K562 (cell line): Measurements from ENCODE around the gene OTOA. TPM values are rescaled to one million over a fixed set of nuclear protein-coding genes. Genes with fewer than 3 reads are reported as not detected.

Source experiments
- ATAC-seq: fragments of 200-7000 bp; cut with Tn5 transposase; 3 replicates; pipeline ENCODE4 v1.9.1; 2020; ENCODE audit warnings: moderate library complexity
- BruUV-seq: library from RNA; stranded (reverse); fragments of 400-500 nt; replicated peaks from 2 replicates; lab custom pipeline; 2021; lab: Mats Ljungman, UMichigan
- CTCF ChIA-PET: fragments of 300-600 bp; formaldehyde crosslinking; extraction: SDS; loops from one replicate; lab custom pipeline; 2021; ENCODE audit warnings: low intra/inter-chr PET ratio; lab: Yijun Ruan, JAX
- POLR2A ChIA-PET: fragments of 300-600, 350-650 bp; sonication (Branson Sonifier 250); formaldehyde crosslinking; extraction: SDS; loops from one replicate; lab custom pipeline; 2021; ENCODE audit warnings: antibody characterized with exemption, inconsistent platforms; lab: Yijun Ruan, JAX
- DNase-seq, 4 experiments: peaks; one replicate each; pipeline versions ENCODE4 v3.0.0 to v3.0.0-alpha.2; 2011 to 2018; ENCODE audit warnings: low spot score in 3 of 4, mixed read lengths in 3 of 4; ENCODE audit errors: extremely low read depth in 1 of 4
- FAIRE-seq: peaks from 2 replicates; lab custom pipeline; 2011; peaks lifted over from hg19 to GRCh38; lab: Jason Lieb, UNC
- H2AFZ ChIP-seq: 2 replicates; pipeline ENCODE4 v1.6.0; 2011; ENCODE audit warnings: low read depth, low read length, control low read depth, inconsistent platforms
- H3K27ac ChIP-seq: fragments of 200-600 bp; 3 replicates; pipeline ENCODE4 v1.8.0; 2011; ENCODE audit warnings: low read depth, mild to moderate bottlenecking, control low read depth, inconsistent platforms, low read length, moderate library complexity, mixed read lengths; ENCODE audit errors: extremely low read depth
- H3K27me3 ChIP-seq, 2 experiments: fragments of 300-600 bp in 1 of 2; 2 replicates in 1 of 2; 3 replicates in 1 of 2; pipeline versions ENCODE4 v1.6.0 to v1.8.0; 2011; ENCODE audit warnings: inconsistent platforms in 2 of 2, low read length in 2 of 2, mild to moderate bottlenecking in 1 of 2, mixed read lengths in 1 of 2, moderate library complexity in 1 of 2; ENCODE audit not compliant: control insufficient read depth in 2 of 2, insufficient read depth in 2 of 2
- H3K36me3 ChIP-seq: fragments of 300-600 bp; 3 replicates; pipeline ENCODE4 v1.8.0; 2011; ENCODE audit warnings: mild to moderate bottlenecking, low read length, inconsistent platforms; ENCODE audit not compliant: control insufficient read depth, insufficient read depth
- H3K4me1 ChIP-seq, 2 experiments: fragments of 200-600 bp in 1 of 2; replicated peaks in 1 of 2; 2 replicates in 1 of 2; 3 replicates in 1 of 2; pipeline versions ENCODE4 v1.5.1 to v1.8.0; 2011; ENCODE audit warnings: inconsistent platforms in 2 of 2, low read length in 2 of 2, mild to moderate bottlenecking in 1 of 2, mixed read lengths in 1 of 2, moderate library complexity in 1 of 2; ENCODE audit not compliant: control insufficient read depth in 2 of 2, insufficient read depth in 2 of 2
- H3K4me2 ChIP-seq: 2 replicates; pipeline ENCODE4 v1.6.1; 2011; ENCODE audit warnings: low read length, control low read depth, inconsistent platforms, mixed read lengths; ENCODE audit not compliant: insufficient read depth
- H3K4me3 ChIP-seq: fragments of 200-600 bp; sonication (generic), shearing (Covaris generic); 2 replicates; pipeline ENCODE4 v1.5.1; 2016; ENCODE audit warnings: control low read depth, inconsistent platforms
- H3K79me2 ChIP-seq: fragments of 200-600 bp; 3 replicates; pipeline ENCODE4 v1.8.0; 2011; ENCODE audit warnings: low read length, inconsistent platforms; ENCODE audit not compliant: control insufficient read depth, insufficient read depth
- H3K9ac ChIP-seq, 2 experiments: 2 replicates each; pipeline versions ENCODE4 v1.6.0 to v1.6.1; 2011; ENCODE audit warnings: low read depth in 2 of 2, low read length in 2 of 2, control low read depth in 1 of 2, inconsistent platforms in 1 of 2, mild to moderate bottlenecking in 1 of 2, mixed read lengths in 1 of 2; ENCODE audit not compliant: insufficient read depth in 1 of 2
- H3K9me1 ChIP-seq: one replicate; pipeline ENCODE4 v1.6.0; 2011; ENCODE audit warnings: inconsistent platforms, mild to moderate bottlenecking, low read length, moderate library complexity; ENCODE audit not compliant: control insufficient read depth, insufficient read depth
- H3K9me3 ChIP-seq: replicated peaks from 2 replicates; pipeline ENCODE4 v1.5.1; 2011; ENCODE audit warnings: low read depth, low read length, inconsistent platforms; ENCODE audit not compliant: control insufficient read depth, insufficient read depth
- H4K20me1 ChIP-seq: replicated peaks from 2 replicates; pipeline ENCODE4 v1.6.1; 2011; ENCODE audit warnings: low read length, inconsistent platforms, mixed read lengths; ENCODE audit not compliant: control insufficient read depth, insufficient read depth
- CBX8 ChIP-seq: fragments of 200-600 bp; sonication (generic); IDR thresholded peaks from 2 replicates; pipeline ENCODE4 v1.6.1; 2012; ENCODE audit warnings: borderline replicate concordance, mixed run types, low read depth, mild to moderate bottlenecking, moderate library complexity, mixed read lengths, low read length, control low read depth, inconsistent platforms; ENCODE audit not compliant: poor library complexity, severe bottlenecking; ENCODE audit errors: extremely low read depth
- CHD1 ChIP-seq: fragments of 200-600 bp; sonication (generic); IDR thresholded peaks from one replicate; pipeline ENCODE4 v1.6.1; 2012; ENCODE audit warnings: mild to moderate bottlenecking, moderate library complexity, low read length, inconsistent platforms
- ESRRA ChIP-seq: fragments of 450-650 bp; IDR thresholded peaks from 2 replicates; pipeline ENCODE4 v1.6.1; 2014; ENCODE audit warnings: low read depth, mild to moderate bottlenecking, moderate library complexity, borderline replicate concordance
- FOXK2 ChIP-seq, 2 experiments: fragments of 450-650 bp; IDR thresholded peaks in 1 of 2; conservative IDR thresholded peaks in 1 of 2; 2 replicates each; pipeline ENCODE4 v1.6.1; 2016; ENCODE audit warnings: low read depth in 2 of 2, mild to moderate bottlenecking in 1 of 2
- MED1 ChIP-seq: sonication (generic); formaldehyde crosslinking; IDR thresholded peaks from 2 replicates; pipeline ENCODE4 v1.8.1; 2023; ENCODE audit warnings: missing genetic modification reagents, borderline replicate concordance
- NBN ChIP-seq: fragments of 450-650 bp; IDR thresholded peaks from 2 replicates; pipeline ENCODE4 v1.6.1; 2016; ENCODE audit warnings: low read depth, mild to moderate bottlenecking
- PHF20 ChIP-seq: fragments of 450-650 bp; IDR thresholded peaks from 2 replicates; pipeline ENCODE4 v1.6.1; 2018; ENCODE audit not compliant: partially characterized antibody
- SP2 ChIP-seq: IDR thresholded peaks from 2 replicates; pipeline ENCODE4 v1.6.1; 2011; ENCODE audit warnings: mild to moderate bottlenecking, low read depth, low read length, moderate library complexity; ENCODE audit not compliant: poor library complexity, severe bottlenecking; ENCODE audit errors: extremely low read depth
- SRF ChIP-seq, 2 experiments: fragments of 250-450, 450-650 bp in 1 of 2; sonication (Bioruptor Pico) in 1 of 2; sonication (generic) in 1 of 2; formaldehyde crosslinking; IDR thresholded peaks; 2 replicates each; pipeline versions ENCODE4 v1.5.0 to v1.5.1; 2020 to 2022; ENCODE audit warnings: mild to moderate bottlenecking in 1 of 2, missing genetic modification reagents in 1 of 2
- ZC3H11A ChIP-seq: IDR thresholded peaks from 2 replicates; pipeline ENCODE4 v1.6.1; 2012; ENCODE audit warnings: low read depth, low read length, improper control_type of control experiment
- WGBS: fragments of 100-300 bp; shearing (Covaris generic); methylation state at CpG from one replicate; pipeline ENCODE4 v1.1.6; 2016; ENCODE audit warnings: low coverage, mixed read lengths; ENCODE audit not compliant: insufficient coverage; ENCODE audit errors: missing lambda C conversion rate; 5-methylcytosine and 5-hydroxymethylcytosine counted together
- in situ Hi-C: fragments of 300-500 bp; cut with MboI; formaldehyde crosslinking; loops from 4 replicates; pipeline ENCODE4 v1.15.0; 2018; ENCODE audit warnings: inconsistent platforms, mixed read lengths
- intact Hi-C: fragments of 100-400 bp; cut with micrococcal nuclease; formaldehyde crosslinking; loops from 2 replicates; pipeline ENCODE4 v1.14.2; 2022
- polyA plus RNA-seq, 8 experiments: library from polyadenylated mRNA; depleted of rRNA in 4 of 8; stranded (reverse) in 5 of 8; unstranded in 3 of 8; fragments of >200 nt; fragmentation: Nextera tagmentation in 2 of 8; fragmentation: Illumina TruSeq in 1 of 8; extraction: Ambion mirVana in 2 of 8; extraction: Trizol in 1 of 8; gene quantifications; 2 replicates each; pipeline versions ENCODE4 v1.2.1 to v1.2.3, GENCODE V29; 2011 to 2014; ENCODE audit warnings: inconsistent platforms in 1 of 8, missing spikeins in 1 of 8
- total RNA-seq, 7 experiments: library from RNA; depleted of rRNA in 6 of 7; stranded (reverse); fragments of >200 nt in 6 of 7; fragmentation: Illumina TruSeq in 2 of 7; extraction: Trizol in 2 of 7; gene quantifications; 2 replicates each; pipeline versions ENCODE4 v1.2.1 to v1.2.3, GENCODE V29; 2011 to 2021; ENCODE audit warnings: low replicate concordance in 1 of 7
- TF ChIP-seq, protein P1 (sequence below): fragments of 250-450 bp; sonication (Bioruptor Pico); IDR thresholded peaks from 2 replicates; pipeline ENCODE4 v1.5.1; 2021; ENCODE audit warnings: mild to moderate bottlenecking
- TF ChIP-seq, protein P2 (sequence below): fragments of 450-650 bp; IDR thresholded peaks from 2 replicates; pipeline ENCODE4 v1.7.1; 2018; ENCODE audit warnings: mild to moderate bottlenecking, low read depth; ENCODE audit not compliant: partially characterized antibody
- TF ChIP-seq, protein P3 (sequence below): IDR thresholded peaks from 2 replicates; pipeline ENCODE4 v1.6.1; 2014; ENCODE audit warnings: antibody characterized with exemption

OTOA gene
- total and polyA plus RNA-seq, 9 of the 15 experiments (the other 6 are each of a cell fraction or from before 2014, with no cell fraction given): 0.04 TPM; not detected in 8

DNA sequence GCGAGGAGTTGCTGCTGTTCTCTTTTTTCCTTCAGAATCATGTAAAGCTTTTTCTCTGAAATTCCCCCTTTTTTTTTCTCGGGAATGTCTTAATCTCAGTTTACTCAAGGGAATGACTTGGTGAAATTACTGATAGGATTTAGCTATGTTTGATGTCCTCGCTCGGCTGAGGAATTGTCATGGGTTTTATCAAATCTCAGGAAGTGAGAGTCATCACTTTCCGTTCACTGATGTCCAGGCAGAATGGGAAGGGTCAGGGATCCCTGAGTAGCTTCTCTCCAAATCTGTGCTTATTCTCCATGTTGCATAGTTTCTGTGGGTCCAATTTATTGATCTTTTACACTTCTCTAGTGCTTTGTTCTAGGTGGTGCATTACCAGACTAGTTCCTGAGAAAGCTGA is 17.7 kb upstream of the OTOA start:
- POLR2A ChIA-PET: interaction anchor here (0.9 to 1.2 kb wide), 3 partner anchors 16 to 30 kb away, joined by 3 to 4 read pairs (median 3); no protein-coding TSS in a partner anchor
- no peak for FAIRE-seq
- WGBS: 55% methylated on average over 4 of the region's 5 CpGs
- Histone ChIP-seq H3K9me3 (no peaks in the 10 kb centered on the region), H3K4me3 (no peak overlapping the region), H2AFZ (no peak overlapping the region), H3K79me2 (no peaks in the 10 kb centered on the region), H3K4me2 (no peak overlapping the region), H3K27ac (no peak overlapping the region), H3K36me3 (peaks cover 6% of the 10 kb centered on the region; the same call in 2 of the 3 replicates), H3K4me1 (no peaks in the 10 kb centered on the region; a peak in 3 of 5 replicates), H3K27me3 (no peaks in the 10 kb centered on the region), H3K9ac (no peak overlapping the region), H3K9me1 (no peaks in the 10 kb centered on the region), H4K20me1 (no peaks in the 10 kb centered on the region)
- intact Hi-C loops: no loop called here
- TF ChIP-seq CBX8 (no peak), PHF20 (no peak), ESRRA (no peak), SP2 (no peak), CHD1 (no peak), ZC3H11A (no peak), MED1 (CRISPR knock-in tag) (no peak), NBN (no peak), FOXK2 (conservative IDR thresholded peaks at IDR 0.05 in 1 of 2, IDR thresholded peaks at IDR 0.05 in 1 of 2; ENCODE audit: low read depth in 2 of 2) (no peak), SRF (CRISPR knock-in tag; IDR thresholded peaks at IDR 0.05) (no peak)
- TF ChIP-seq, protein P1, sequence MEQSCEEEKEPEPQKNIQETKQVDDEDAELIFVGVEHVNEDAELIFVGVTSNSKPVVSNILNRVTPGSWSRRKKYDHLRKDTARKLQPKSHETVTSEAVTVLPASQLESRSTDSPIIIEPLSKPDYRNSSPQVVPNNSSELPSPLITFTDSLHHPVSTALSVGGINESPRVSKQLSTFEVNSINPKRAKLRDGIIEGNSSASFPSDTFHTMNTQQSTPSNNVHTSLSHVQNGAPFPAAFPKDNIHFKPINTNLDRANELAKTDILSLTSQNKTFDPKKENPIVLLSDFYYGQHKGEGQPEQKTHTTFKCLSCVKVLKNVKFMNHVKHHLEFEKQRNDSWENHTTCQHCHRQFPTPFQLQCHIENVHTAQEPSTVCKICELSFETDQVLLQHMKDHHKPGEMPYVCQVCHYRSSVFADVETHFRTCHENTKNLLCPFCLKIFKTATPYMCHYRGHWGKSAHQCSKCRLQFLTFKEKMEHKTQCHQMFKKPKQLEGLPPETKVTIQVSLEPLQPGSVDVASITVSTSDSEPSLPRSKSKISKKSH: no peak
- TF ChIP-seq, protein P2, sequence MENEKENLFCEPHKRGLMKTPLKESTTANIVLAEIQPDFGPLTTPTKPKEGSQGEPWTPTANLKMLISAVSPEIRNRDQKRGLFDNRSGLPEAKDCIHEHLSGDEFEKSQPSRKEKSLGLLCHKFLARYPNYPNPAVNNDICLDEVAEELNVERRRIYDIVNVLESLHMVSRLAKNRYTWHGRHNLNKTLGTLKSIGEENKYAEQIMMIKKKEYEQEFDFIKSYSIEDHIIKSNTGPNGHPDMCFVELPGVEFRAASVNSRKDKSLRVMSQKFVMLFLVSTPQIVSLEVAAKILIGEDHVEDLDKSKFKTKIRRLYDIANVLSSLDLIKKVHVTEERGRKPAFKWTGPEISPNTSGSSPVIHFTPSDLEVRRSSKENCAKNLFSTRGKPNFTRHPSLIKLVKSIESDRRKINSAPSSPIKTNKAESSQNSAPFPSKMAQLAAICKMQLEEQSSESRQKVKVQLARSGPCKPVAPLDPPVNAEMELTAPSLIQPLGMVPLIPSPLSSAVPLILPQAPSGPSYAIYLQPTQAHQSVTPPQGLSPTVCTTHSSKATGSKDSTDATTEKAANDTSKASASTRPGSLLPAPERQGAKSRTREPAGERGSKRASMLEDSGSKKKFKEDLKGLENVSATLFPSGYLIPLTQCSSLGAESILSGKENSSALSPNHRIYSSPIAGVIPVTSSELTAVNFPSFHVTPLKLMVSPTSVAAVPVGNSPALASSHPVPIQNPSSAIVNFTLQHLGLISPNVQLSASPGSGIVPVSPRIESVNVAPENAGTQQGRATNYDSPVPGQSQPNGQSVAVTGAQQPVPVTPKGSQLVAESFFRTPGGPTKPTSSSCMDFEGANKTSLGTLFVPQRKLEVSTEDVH: no peak
- TF ChIP-seq, protein P3, sequence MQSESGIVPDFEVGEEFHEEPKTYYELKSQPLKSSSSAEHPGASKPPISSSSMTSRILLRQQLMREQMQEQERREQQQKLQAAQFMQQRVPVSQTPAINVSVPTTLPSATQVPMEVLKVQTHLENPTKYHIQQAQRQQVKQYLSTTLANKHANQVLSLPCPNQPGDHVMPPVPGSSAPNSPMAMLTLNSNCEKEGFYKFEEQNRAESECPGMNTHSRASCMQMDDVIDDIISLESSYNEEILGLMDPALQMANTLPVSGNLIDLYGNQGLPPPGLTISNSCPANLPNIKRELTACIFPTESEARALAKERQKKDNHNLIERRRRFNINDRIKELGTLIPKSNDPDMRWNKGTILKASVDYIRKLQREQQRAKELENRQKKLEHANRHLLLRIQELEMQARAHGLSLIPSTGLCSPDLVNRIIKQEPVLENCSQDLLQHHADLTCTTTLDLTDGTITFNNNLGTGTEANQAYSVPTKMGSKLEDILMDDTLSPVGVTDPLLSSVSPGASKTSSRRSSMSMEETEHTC: no peak
- in situ Hi-C loops: loop anchor here (5.0 kb wide), 1 partner anchor 59 kb away; no protein-coding TSS in a partner anchor
- no peak for DNase-seq
- CTCF ChIA-PET: interaction anchor here (0.9 kb wide), 1 partner anchor 62 kb away, joined by 3 read pairs; no protein-coding TSS in a partner anchor
- BruUV-seq: no TSS peak
- ATAC-seq: no peak
